Measurements from ENCODE around the gene SCYGR1.
"Not testable (repeated sequence)": the region's sequence is repeated elsewhere in the genome, so short reads cannot be mapped to it uniquely, and the experiment has no call there.

The SCYGR1 gene

DNA sequence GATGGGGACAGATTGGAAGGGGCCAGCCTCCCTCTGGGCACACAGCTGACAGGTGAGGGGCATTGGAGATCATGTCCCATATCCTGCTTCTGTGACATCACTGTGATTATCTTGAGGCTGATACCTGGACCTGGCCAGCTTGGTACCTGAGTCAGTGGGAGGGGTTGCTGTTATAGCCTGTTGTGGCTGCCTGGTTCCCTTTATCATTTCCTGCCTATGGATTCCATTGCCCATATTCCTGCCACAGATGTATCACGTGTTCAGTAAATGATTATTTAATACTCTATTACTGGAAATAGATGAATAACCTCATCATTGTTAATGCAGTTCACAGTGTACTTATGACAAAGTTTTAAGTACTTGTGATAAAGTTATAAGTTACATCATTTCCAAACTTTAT lies 7.8 kb upstream of the SCYGR1 start:
- no peak for DNase-seq (ENCODE audit: low read depth in 1 of 2, low spot score in 1 of 2)
- in situ Hi-C loops (cut with HindIII; ENCODE audit: low pct_unique_long_range_greater_than_20kb, low sequenced_read_pairs): no loop called here
- no peak for TF ChIP-seq JUND (IDR thresholded peaks at IDR 0.05; ENCODE audit: low read depth)

DNA sequence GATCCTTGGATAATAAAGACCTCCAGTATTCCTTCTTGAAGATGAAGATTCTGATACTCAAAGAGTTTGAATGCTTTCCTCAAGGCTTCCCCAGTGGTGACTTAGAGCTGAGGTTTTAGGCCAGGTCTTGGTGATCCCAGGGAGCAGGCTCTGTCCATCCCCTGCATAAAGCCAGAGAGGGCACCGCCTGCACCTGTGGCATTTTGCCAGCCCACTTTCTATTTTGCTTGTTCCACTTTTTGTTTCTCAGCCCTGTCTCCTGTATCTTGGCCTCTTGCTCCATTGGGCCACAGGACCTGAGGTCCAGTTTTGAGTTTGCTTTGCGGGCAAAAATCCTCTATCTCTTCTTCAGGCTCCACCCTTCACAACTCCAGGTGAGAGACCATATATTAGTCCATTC lies 6.7 kb upstream of the SCYGR1 start:
- in situ Hi-C loops (cut with HindIII; ENCODE audit: low pct_unique_long_range_greater_than_20kb, low sequenced_read_pairs): no loop called here
- TF ChIP-seq JUND (IDR thresholded peaks at IDR 0.05; ENCODE audit: low read depth): no peak
- DNase-seq (ENCODE audit: low read depth in 1 of 2, low spot score in 1 of 2): no peak

DNA sequence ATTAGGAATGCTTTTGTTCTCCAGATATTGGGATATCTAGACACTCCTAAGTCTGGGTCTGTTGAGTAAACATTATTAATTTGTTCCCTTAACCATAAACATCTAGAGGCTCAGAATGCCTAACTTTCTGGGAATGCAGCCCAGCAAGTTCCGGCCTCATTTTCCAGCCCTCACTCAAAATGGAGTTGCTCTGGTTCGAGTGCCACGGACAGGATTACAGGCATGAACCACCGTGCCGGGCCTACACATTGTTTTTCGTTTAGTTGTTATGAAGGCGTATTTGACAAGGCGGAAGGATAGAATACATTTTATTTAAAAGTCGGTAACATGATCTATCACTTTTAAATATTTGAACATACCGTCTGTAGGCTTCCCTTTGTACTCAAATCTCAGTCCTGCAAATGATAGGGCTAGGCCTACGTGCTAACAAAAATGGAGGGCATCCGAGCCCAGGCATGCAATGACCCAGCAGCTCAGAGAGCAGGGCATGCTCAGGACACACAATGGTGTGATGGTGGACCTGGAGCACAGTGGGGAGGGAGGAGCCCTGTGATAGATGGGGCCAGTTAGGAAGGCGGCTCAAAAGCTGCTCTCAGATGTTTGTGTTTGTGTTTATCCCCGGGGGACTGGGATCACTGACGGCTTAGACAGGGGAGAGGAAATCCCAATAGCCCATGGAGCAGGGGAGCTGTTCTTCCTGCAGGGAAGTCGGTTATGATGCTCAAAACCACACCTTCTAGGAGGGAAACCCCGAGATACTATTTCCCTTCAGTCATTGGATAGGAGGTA lies 2.9 kb upstream of the SCYGR1 start:
- DNase-seq (ENCODE audit: low read depth in 1 of 2, low spot score in 1 of 2): no peak
- in situ Hi-C loops (cut with HindIII; ENCODE audit: low pct_unique_long_range_greater_than_20kb, low sequenced_read_pairs): no loop called here
- no peak for TF ChIP-seq JUND (IDR thresholded peaks at IDR 0.05; ENCODE audit: low read depth)

DNA sequence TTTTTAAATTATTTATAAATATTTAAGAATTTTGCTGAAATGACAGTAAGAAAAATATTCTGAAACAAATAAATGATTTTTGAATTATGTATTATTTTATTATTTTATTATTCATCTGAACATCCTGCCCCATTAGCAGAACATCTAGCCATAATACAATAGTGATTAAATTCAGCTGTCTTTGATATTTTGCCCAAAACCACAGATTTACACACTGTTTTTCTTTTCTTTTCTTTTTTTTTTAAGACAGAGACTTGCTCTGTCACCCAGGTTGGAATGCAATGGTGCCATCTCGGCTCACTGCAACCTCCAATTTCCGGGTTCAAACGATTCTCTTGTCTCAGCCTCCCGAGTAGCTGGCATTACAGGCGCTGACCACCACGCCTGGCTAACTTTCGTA lies 1.9 kb upstream of the SCYGR1 start:
- DNase-seq (ENCODE audit: low read depth in 1 of 2, low spot score in 1 of 2): no peak
- in situ Hi-C loops (cut with HindIII; ENCODE audit: low pct_unique_long_range_greater_than_20kb, low sequenced_read_pairs): no loop called here
- TF ChIP-seq JUND (IDR thresholded peaks at IDR 0.05; ENCODE audit: low read depth): no peak

DNA sequence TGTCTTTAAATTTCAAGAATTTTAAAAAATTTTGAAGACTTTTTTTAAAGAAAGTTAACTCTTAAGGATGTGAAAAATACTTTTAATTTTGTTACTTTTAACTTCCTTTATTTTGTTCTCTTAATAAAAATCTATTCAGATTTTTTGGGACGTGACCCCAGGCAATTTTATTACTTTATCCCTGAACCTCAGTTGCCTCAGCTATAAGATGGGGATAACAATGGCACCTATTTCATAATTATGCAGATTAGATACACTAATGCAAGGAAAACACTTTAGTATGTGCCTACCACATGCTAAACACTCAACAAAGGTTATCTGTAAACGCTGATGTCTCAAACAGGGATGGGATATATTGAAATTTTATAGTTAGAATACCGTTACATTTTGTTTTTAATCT lies 1.5 kb upstream of the SCYGR1 start:
- in situ Hi-C loops (cut with HindIII; ENCODE audit: low pct_unique_long_range_greater_than_20kb, low sequenced_read_pairs): no loop called here
- DNase-seq (ENCODE audit: low read depth in 1 of 2, low spot score in 1 of 2): no peak
- TF ChIP-seq JUND (IDR thresholded peaks at IDR 0.05; ENCODE audit: low read depth): no peak

DNA sequence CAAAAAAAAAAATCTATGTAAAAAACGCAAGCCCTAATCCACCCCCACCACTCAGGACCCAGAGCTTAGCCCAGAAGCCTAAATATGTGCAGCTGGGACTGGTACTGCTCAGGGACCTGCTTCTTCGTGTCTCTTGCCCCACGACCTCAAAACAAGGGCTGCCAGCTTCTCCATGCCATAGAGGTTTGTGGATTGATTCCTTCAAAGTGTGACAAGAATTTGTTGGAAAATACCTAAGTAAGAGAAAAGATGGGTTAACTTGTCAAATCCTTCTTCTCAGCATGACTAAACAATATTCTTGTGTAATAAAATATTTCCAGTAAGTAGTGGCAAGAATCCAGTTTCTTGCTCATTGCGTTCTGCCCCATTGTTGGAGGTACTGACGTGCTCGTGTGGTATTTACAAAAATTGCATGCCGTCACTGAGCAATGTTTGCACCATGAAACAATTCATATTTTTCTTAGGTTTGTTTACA lies 825 bp upstream of the SCYGR1 start:
- in situ Hi-C loops (cut with HindIII; ENCODE audit: low pct_unique_long_range_greater_than_20kb, low sequenced_read_pairs): no loop called here
- DNase-seq (ENCODE audit: low read depth in 1 of 2, low spot score in 1 of 2): no peak
- TF ChIP-seq JUND (IDR thresholded peaks at IDR 0.05; ENCODE audit: low read depth): no peak

DNA sequence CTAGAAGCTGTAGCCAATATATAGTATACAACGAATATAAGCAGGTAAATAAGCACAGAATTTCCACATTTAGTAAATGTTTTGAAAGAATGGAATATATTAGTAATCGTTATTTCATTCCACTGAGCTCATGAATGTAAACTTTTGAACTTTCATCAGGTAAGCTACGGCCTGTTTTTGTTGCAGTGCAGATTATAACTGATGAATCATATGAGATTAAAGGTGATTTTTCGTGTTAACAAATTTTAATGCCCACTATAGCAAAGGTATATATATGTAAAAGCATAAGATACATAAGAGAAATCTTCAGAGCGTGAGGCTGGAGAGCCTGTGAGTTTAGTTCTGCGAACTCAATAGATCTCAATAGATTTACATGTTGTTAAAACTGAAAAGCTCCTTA lies 1.1 kb downstream of the SCYGR1 start:
- in situ Hi-C loops (cut with HindIII; ENCODE audit: low pct_unique_long_range_greater_than_20kb, low sequenced_read_pairs): no loop called here
- no peak for DNase-seq (ENCODE audit: low read depth in 1 of 2, low spot score in 1 of 2)
- TF ChIP-seq JUND (IDR thresholded peaks at IDR 0.05; ENCODE audit: low read depth): no peak

DNA sequence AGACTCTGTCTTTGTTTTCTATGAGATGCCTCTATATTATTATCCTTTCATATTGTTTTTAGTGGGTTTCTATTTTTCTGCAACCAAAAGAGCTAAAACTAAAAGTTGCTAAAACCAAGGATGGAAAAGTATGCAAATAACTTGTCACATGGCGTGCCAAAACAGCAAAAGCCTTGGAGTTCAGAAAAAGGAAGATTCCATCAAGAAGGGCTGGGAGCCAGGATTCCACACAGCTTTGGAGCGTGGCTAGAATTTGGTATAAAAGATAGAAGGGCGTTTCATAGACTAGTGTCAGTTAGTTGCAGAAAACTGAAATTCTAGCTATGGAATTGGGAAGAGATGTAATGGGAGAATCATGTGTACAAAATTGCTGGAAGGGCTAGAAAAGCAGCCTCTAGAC lies 4.1 kb downstream of the SCYGR1 start:
- in situ Hi-C loops (cut with HindIII; ENCODE audit: low pct_unique_long_range_greater_than_20kb, low sequenced_read_pairs): no loop called here
- DNase-seq (ENCODE audit: low read depth in 1 of 2, low spot score in 1 of 2): no peak
- no peak for TF ChIP-seq JUND (IDR thresholded peaks at IDR 0.05; ENCODE audit: low read depth)

DNA sequence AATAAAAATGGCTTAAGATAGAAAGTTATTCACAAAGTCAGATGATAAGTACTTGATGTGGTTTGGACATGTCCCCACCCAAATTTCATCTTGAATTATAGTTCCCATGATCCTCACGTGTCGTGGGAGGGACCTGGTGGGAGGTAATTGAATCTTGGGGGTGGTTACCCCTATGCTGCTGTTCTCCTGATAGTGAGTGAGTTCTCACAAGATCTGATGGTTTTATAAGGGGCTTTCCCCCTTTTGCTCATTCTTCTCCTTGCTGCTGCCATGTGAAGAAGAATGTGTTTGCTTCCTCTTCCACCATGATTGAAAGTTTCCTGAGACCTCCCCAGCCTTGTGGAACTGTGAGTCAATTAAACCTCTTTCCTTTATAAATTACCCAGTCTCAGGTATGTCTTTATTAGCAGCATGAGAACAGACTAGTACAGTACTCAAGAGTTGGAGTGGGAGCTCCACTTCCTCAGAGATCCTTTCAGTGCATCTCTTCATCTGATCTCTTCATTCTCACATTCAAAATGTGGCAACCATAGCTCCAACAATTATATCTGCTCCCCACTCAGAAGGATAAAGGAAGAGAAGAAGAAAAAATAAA lies 5.4 kb downstream of the SCYGR1 start:
- in situ Hi-C loops (cut with HindIII; ENCODE audit: low pct_unique_long_range_greater_than_20kb, low sequenced_read_pairs); DNase-seq (ENCODE audit: low read depth in 1 of 2, low spot score in 1 of 2): not testable (repeated sequence)

DNA sequence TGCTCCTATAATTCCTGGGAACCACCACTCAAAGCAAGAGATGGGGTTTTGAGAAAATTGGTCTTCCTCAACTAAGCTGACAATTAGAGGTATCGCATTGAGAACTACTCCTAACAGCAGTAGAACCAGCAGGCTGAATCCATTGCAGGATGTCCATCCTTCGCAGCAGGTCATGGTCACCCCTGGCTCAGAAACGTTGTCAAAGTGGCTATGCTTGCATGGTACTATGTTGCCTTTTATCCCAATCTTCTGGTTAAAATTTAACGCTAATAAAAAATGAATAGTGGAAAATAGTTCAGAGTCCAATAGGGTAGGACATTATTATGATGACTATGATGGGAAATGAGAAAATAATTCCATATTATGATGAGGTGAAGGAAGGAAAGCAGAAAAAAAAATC lies 8.7 kb downstream of the SCYGR1 start, which contains the start of gene TM4SF20:
TM4SF20 (minus strand) TSS at position 212 of the 400 bp plus-strand sequence; CDS start at position 174, 38 bp downstream.
- in situ Hi-C loops (cut with HindIII; ENCODE audit: low pct_unique_long_range_greater_than_20kb, low sequenced_read_pairs): no loop called here
- no peak for TF ChIP-seq JUND (IDR thresholded peaks at IDR 0.05; ENCODE audit: low read depth)
- DNase-seq (ENCODE audit: low read depth in 1 of 2, low spot score in 1 of 2): no peak

DNA sequence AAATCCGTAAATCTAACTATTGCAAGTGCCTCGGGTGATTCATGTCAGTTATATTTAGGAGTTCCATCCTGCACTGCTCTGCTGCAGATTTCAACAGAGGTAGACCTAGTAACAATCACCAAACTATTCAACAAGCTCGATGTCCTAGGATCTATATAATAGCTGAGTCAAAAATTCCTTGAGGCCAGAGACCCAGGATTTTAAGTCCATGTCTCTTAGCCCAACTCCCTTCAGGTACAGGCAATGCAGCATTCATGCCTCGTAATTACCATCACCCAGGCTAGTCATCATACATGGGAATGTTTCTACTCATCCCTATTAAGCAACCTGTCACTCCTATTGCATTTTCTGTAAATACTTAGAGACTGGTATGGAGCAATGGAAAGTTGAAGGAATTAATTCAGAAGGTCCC lies 9.4 kb downstream of the SCYGR1 start:
- no peak for DNase-seq (ENCODE audit: low read depth in 1 of 2, low spot score in 1 of 2)
- TF ChIP-seq JUND (IDR thresholded peaks at IDR 0.05; ENCODE audit: low read depth): no peak
- in situ Hi-C loops (cut with HindIII; ENCODE audit: low pct_unique_long_range_greater_than_20kb, low sequenced_read_pairs): no loop called here

DNA sequence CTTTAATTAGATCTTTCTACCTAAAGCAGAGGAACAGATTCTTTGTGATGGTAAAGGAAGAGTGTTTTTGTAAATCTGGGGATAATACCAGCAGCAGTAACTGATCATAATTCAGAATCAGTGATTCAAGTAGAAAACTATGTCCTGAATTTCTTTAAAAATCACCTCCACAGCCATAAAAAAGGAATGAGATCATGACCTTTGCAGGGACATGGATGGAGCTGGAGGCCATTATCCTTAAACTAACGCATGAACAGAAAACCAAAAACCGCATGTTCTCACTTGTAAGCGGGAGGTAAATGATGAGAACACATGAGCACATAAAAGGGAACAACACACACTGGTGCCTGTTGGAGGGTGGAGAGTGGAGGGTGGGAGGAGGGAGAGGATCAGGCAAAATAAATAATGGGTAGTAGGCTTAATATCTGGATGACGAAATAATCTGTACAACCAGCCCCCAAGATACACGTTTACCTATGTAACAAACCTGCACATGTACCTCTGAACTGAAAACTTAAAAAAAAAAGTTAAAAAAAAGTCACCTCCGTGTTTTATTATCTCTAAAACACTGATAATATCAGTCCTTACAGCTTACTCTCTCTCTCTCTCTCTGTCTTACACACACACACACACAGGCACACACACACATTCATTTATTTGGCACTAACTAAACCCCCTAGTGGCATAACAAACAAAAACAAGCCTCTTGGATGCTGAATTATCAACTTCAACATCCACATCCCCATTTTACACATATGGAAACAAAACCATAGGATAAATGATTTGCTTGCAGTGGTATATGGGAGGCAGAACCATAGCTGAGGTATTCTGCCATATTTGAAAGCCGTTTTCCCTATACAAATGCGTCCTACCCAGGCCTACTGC lies 10.0 kb downstream of the SCYGR1 start:
- in situ Hi-C loops (cut with HindIII; ENCODE audit: low pct_unique_long_range_greater_than_20kb, low sequenced_read_pairs): no loop called here
- no peak for DNase-seq (ENCODE audit: low read depth in 1 of 2, low spot score in 1 of 2)
- no peak for TF ChIP-seq JUND (IDR thresholded peaks at IDR 0.05; ENCODE audit: low read depth)
